ENCODE data around the gene LTB4R2. TPM values are rescaled to one million over a fixed set of nuclear protein-coding genes. Genes with fewer than 3 reads are reported as not detected.

Gene LTB4R2
- total RNA-seq, 1 experiment from 2014 or later = 12.9 TPM

DNA sequence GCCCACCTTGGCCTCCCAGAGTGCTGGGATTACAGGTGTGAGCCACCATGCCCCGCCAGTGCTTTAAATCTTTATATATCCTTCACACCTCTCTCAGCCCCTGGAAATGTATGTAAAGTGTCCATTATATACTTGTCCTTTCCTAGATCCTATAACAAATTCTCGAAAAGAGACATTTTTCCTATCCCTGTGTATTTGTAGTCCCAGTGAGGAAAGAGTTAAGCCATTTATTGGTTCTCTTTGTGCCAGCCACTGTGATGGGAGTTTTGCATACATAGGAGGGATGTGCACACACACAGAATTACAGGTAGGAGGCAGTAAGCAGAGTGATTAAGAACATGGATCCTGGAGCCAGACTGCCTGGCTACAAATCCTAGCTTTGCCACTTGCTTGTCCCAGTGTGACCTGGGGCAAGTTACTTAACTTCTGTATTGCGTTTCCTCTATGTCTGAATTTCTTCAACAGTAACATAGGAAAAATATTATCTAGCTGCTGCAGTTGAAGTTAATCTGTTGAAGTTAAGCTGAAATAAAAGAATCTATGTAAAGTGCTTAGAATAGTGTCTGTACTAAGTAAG, 36.4 kb upstream of the LTB4R2 start:
- no peak overlapping the region for H3K27ac Mint-ChIP-seq
- CTCF ChIA-PET = interaction anchor here (0.8 to 3.9 kb wide), 8 partner anchors 9 to 158 kb away, joined by 3 to 28 read pairs (median 4); partner anchors contain the start of genes CIDEB, DHRS1, NOP9 and TINF2
- no peaks in the 10 kb centered on the region for H3K36me3 Mint-ChIP-seq
- POLR2A ChIA-PET = interaction anchor here (1.0 kb wide), 1 partner anchor 31 kb away, joined by 3 read pairs; the partner anchor contains the start of gene TINF2
- no peak for ATAC-seq
- peaks cover 16% of the 10 kb centered on the region for H3K4me1 Mint-ChIP-seq
- no peak for DNase-seq (ENCODE audit: low spot score)
- H3K27me3 Mint-ChIP-seq (ENCODE audit: low read depth) = no peaks in the 10 kb centered on the region
- no peaks in the 10 kb centered on the region for H3K9me3 Mint-ChIP-seq
- no peak for TF ChIP-seq HMGXB4 (CRISPR knock-in tag; IDR thresholded peaks at IDR 0.05)
- TF ChIP-seq CREM (CRISPR knock-in tag; IDR thresholded peaks at IDR 0.05) = no peak
- TF ChIP-seq EMX1 (CRISPR knock-in tag; IDR thresholded peaks at IDR 0.05) = no peak
- peak overlapping the region; percentile 18; the same call in 1 of the 2 replicates for H3K4me3 Mint-ChIP-seq

DNA sequence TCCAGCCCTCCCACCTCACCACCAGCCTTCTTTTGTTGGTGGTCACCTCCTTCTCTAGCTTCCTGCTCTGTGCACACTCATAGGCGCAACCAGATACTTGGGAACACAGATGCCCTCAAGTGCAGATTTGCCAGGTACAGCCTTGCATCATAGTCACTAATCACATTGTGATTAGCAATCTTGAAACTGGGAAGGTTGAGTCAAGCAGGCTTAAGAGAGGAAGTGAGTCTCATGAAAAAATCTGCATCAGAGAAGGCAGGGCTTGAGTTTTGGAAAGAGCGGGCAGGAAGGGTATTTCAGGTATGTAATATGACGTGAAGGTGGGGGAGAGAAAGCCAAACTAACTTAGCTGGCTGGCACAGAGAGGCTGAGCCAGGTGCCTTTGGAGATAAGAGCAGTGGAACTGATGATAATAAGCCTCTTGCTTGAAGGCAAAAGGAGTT, 35.8 kb upstream of the LTB4R2 start:
- CTCF ChIA-PET = interaction anchor here (0.8 to 3.9 kb wide), 9 partner anchors 9 to 157 kb away, joined by 3 to 28 read pairs (median 5); partner anchors contain the start of genes CIDEB, DHRS1, MDP1 and NOP9
- POLR2A ChIA-PET = interaction anchor here (1.0 kb wide), 1 partner anchor 32 kb away, joined by 3 read pairs; the partner anchor contains the start of gene TINF2
- Mint-ChIP-seq H3K27me3 (ENCODE audit: low read depth) (no peaks in the 10 kb centered on the region), H3K4me3 (0 out of 2 replicates have a peak overlapping the region, but pooled peaks have one; percentile 6), H3K27ac (peak overlapping the region; percentile 52), H3K36me3 (no peaks in the 10 kb centered on the region), H3K9me3 (no peaks in the 10 kb centered on the region), H3K4me1 (peaks cover 16% of the 10 kb centered on the region)
- ATAC-seq (no peak), DNase-seq (ENCODE audit: low spot score) (no peak)
- TF ChIP-seq, protein P1, sequence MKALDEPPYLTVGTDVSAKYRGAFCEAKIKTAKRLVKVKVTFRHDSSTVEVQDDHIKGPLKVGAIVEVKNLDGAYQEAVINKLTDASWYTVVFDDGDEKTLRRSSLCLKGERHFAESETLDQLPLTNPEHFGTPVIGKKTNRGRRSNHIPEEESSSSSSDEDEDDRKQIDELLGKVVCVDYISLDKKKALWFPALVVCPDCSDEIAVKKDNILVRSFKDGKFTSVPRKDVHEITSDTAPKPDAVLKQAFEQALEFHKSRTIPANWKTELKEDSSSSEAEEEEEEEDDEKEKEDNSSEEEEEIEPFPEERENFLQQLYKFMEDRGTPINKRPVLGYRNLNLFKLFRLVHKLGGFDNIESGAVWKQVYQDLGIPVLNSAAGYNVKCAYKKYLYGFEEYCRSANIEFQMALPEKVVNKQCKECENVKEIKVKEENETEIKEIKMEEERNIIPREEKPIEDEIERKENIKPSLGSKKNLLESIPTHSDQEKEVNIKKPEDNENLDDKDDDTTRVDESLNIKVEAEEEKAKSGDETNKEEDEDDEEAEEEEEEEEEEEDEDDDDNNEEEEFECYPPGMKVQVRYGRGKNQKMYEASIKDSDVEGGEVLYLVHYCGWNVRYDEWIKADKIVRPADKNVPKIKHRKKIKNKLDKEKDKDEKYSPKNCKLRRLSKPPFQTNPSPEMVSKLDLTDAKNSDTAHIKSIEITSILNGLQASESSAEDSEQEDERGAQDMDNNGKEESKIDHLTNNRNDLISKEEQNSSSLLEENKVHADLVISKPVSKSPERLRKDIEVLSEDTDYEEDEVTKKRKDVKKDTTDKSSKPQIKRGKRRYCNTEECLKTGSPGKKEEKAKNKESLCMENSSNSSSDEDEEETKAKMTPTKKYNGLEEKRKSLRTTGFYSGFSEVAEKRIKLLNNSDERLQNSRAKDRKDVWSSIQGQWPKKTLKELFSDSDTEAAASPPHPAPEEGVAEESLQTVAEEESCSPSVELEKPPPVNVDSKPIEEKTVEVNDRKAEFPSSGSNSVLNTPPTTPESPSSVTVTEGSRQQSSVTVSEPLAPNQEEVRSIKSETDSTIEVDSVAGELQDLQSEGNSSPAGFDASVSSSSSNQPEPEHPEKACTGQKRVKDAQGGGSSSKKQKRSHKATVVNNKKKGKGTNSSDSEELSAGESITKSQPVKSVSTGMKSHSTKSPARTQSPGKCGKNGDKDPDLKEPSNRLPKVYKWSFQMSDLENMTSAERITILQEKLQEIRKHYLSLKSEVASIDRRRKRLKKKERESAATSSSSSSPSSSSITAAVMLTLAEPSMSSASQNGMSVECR (CRISPR knock-in tag; IDR thresholded peaks at IDR 0.05; ENCODE audit: borderline replicate concordance) = no peak
- TF ChIP-seq NR3C1 (CRISPR knock-in tag; conservative IDR thresholded peaks at IDR 0.05; ENCODE audit: low read depth) (no peak), USF2 (CRISPR knock-in tag; IDR thresholded peaks at IDR 0.05) (no peak), SMAD4 (CRISPR knock-in tag; IDR thresholded peaks at IDR 0.05) (no peak), GTF2I (CRISPR knock-in tag; conservative IDR thresholded peaks at IDR 0.05) (no peak), GRHL2 (CRISPR knock-in tag; IDR thresholded peaks at IDR 0.05; ENCODE audit: insufficient replicate concordance, severe bottlenecking) (no peak), NFE2L1 (CRISPR knock-in tag; IDR thresholded peaks at IDR 0.05) (no peak), AFF4 (CRISPR knock-in tag; IDR thresholded peaks at IDR 0.05; ENCODE audit: borderline replicate concordance) (no peak), RELA (CRISPR knock-in tag; IDR thresholded peaks at IDR 0.05; ENCODE audit: borderline replicate concordance) (no peak), ATF6 (CRISPR knock-in tag; IDR thresholded peaks at IDR 0.05) (no peak)
- TF ChIP-seq, protein P2, sequence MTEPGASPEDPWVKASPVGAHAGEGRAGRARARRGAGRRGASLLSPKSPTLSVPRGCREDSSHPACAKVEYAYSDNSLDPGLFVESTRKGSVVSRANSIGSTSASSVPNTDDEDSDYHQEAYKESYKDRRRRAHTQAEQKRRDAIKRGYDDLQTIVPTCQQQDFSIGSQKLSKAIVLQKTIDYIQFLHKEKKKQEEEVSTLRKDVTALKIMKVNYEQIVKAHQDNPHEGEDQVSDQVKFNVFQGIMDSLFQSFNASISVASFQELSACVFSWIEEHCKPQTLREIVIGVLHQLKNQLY (CRISPR knock-in tag; IDR thresholded peaks at IDR 0.05) = no peak
- TF ChIP-seq, protein P3, sequence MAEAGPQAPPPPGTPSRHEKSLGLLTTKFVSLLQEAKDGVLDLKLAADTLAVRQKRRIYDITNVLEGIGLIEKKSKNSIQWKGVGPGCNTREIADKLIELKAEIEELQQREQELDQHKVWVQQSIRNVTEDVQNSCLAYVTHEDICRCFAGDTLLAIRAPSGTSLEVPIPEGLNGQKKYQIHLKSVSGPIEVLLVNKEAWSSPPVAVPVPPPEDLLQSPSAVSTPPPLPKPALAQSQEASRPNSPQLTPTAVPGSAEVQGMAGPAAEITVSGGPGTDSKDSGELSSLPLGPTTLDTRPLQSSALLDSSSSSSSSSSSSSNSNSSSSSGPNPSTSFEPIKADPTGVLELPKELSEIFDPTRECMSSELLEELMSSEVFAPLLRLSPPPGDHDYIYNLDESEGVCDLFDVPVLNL (CRISPR knock-in tag; IDR thresholded peaks at IDR 0.05; ENCODE audit: borderline replicate concordance, low read depth) = no peak

Measured in WTC11 (cell line).